ENCODE data around the gene DSG2.

Gene DSG2

GRCh38 chr18:31576670-31577069 is 78.7 kb downstream of the DSG2 start:
- Histone ChIP-seq H3K9me3 (replicated peaks in 1 of 2; ENCODE audit: control insufficient read depth in 2 of 2, insufficient read depth in 1 of 2, low read depth in 1 of 2, low read length in 2 of 2) (no peaks in the 10 kb centered on the region), H3K4ac (ENCODE audit: low read length) (no peak overlapping the region), H3K4me2 (ENCODE audit: insufficient read depth, low read length, poor library complexity, severe bottlenecking) (no peak overlapping the region), H3K23ac (ENCODE audit: low read depth, low read length, poor library complexity) (no peak overlapping the region), H3K36me3 (replicated peaks in 1 of 2; ENCODE audit: control insufficient read depth in 2 of 2, insufficient read depth in 2 of 2, low read length in 2 of 2) (no peaks in the 10 kb centered on the region), H2AK5ac (ENCODE audit: low read depth, low read length) (no peak overlapping the region), H3K18ac (ENCODE audit: low read length) (no peak overlapping the region), H3K9ac (ENCODE audit: low read depth, low read length, poor library complexity) (no peak overlapping the region), H4K91ac (ENCODE audit: low read depth, low read length, poor library complexity) (no peak overlapping the region), H2BK12ac (ENCODE audit: low read length) (no peak overlapping the region), H3K14ac (ENCODE audit: low read length) (no peak overlapping the region), H2BK120ac (ENCODE audit: low read depth, low read length) (no peak overlapping the region), H3K79me1 (ENCODE audit: low read depth, low read length) (no peaks in the 10 kb centered on the region), H2BK5ac (ENCODE audit: low read length) (no peak overlapping the region), H3K4me1 (ENCODE audit: control insufficient read depth in 2 of 2, insufficient read depth in 1 of 2, low read depth in 1 of 2, low read length in 2 of 2) (peaks cover 0 to 7% of the 10 kb centered on the region in 2 donors), H4K8ac (ENCODE audit: low read depth, low read length) (no peak overlapping the region), H3K4me3 (ENCODE audit: low read length in 2 of 2) (no peak overlapping the region), H2AFZ (ENCODE audit: low read length) (no peak overlapping the region), H3K27ac (replicated peaks; ENCODE audit: low read length) (no peak overlapping the region), H2BK15ac (ENCODE audit: low read length) (no peak overlapping the region), H3K27me3 (ENCODE audit: control insufficient read depth in 3 of 3, insufficient read depth in 3 of 3, low read depth in 1 of 3, low read length in 3 of 3) (peaks cover 0 to 2% (median 0%) of the 10 kb centered on the region in 3 experiments)
- DNase-seq (ENCODE audit: low spot score): no peak
- no CpG with 5 or more reads among the region's 4 CpGs for WGBS, 2 donors (ENCODE audit: extremely low coverage in 2 of 2, insufficient read length in 2 of 2, insufficient replicate concordance in 1 of 2)

- no peak overlapping the region for H4K91ac ChIP-seq (ENCODE audit: low read depth, low read length, poor library complexity)
- H3K9ac ChIP-seq (ENCODE audit: low read depth, low read length, poor library complexity): no peak overlapping the region
- no peak overlapping the region for H2AK5ac ChIP-seq (ENCODE audit: low read depth, low read length)
- H2BK12ac ChIP-seq (ENCODE audit: low read length): no peak overlapping the region
- H2AFZ ChIP-seq (ENCODE audit: low read length): no peak overlapping the region
- no peaks in the 10 kb centered on the region for H3K36me3 ChIP-seq (replicated peaks in 1 of 2; ENCODE audit: control insufficient read depth in 2 of 2, insufficient read depth in 2 of 2, low read length in 2 of 2)
- H3K4me1 ChIP-seq (ENCODE audit: control insufficient read depth in 2 of 2, insufficient read depth in 1 of 2, low read depth in 1 of 2, low read length in 2 of 2): peaks cover 0 to 4% of the 10 kb centered on the region in 2 donors
- H3K18ac ChIP-seq (ENCODE audit: low read length): no peak overlapping the region
- no peak overlapping the region for H2BK120ac ChIP-seq (ENCODE audit: low read depth, low read length)
- H2BK15ac ChIP-seq (ENCODE audit: low read length): no peak overlapping the region
- no peak overlapping the region for H3K14ac ChIP-seq (ENCODE audit: low read length)
- no peaks in the 10 kb centered on the region for H3K9me3 ChIP-seq (replicated peaks in 1 of 2; ENCODE audit: control insufficient read depth in 2 of 2, insufficient read depth in 1 of 2, low read depth in 1 of 2, low read length in 2 of 2)
- no peak for DNase-seq (ENCODE audit: low spot score)
- no peak overlapping the region for H3K4me2 ChIP-seq (ENCODE audit: insufficient read depth, low read length, poor library complexity, severe bottlenecking)
- peaks cover 0 to 2% (median 0%) of the 10 kb centered on the region in 3 experiments for H3K27me3 ChIP-seq (ENCODE audit: control insufficient read depth in 3 of 3, insufficient read depth in 3 of 3, low read depth in 1 of 3, low read length in 3 of 3)
- no CpG with 5 or more reads among the region's 1 CpG for WGBS, 2 donors (ENCODE audit: extremely low coverage in 2 of 2, insufficient read length in 2 of 2, insufficient replicate concordance in 1 of 2)
- no peak overlapping the region for H3K23ac ChIP-seq (ENCODE audit: low read depth, low read length, poor library complexity)
- H3K4me3 ChIP-seq (ENCODE audit: low read length in 2 of 2): no peak overlapping the region
- no peak overlapping the region for H3K4ac ChIP-seq (ENCODE audit: low read length)
- H3K79me1 ChIP-seq (ENCODE audit: low read depth, low read length): no peaks in the 10 kb centered on the region
- H4K8ac ChIP-seq (ENCODE audit: low read depth, low read length): no peak overlapping the region
- no peak overlapping the region for H2BK5ac ChIP-seq (ENCODE audit: low read length)
- no peak overlapping the region for H3K27ac ChIP-seq (replicated peaks; ENCODE audit: low read length)
Observed at GRCh38 chr18:31577195-31577594, 79.2 kb downstream of the DSG2 start.

GRCh38 chr18:31578126-31578525 is 80.1 kb downstream of the DSG2 start:
- Histone ChIP-seq H3K9ac (ENCODE audit: low read depth, low read length, poor library complexity) (no peak overlapping the region), H3K18ac (ENCODE audit: low read length) (no peak overlapping the region), H2BK12ac (ENCODE audit: low read length) (no peak overlapping the region), H3K27ac (replicated peaks; ENCODE audit: low read length) (no peak overlapping the region), H2BK120ac (ENCODE audit: low read depth, low read length) (no peak overlapping the region), H3K79me1 (ENCODE audit: low read depth, low read length) (no peaks in the 10 kb centered on the region), H4K8ac (ENCODE audit: low read depth, low read length) (no peak overlapping the region), H4K91ac (ENCODE audit: low read depth, low read length, poor library complexity) (no peak overlapping the region), H3K36me3 (replicated peaks in 1 of 2; ENCODE audit: control insufficient read depth in 2 of 2, insufficient read depth in 2 of 2, low read length in 2 of 2) (no peaks in the 10 kb centered on the region), H2BK15ac (ENCODE audit: low read length) (no peak overlapping the region), H3K4me3 (ENCODE audit: low read length in 2 of 2) (no peak overlapping the region), H2AFZ (ENCODE audit: low read length) (no peak overlapping the region), H2AK5ac (ENCODE audit: low read depth, low read length) (no peak overlapping the region), H2BK5ac (ENCODE audit: low read length) (no peak overlapping the region), H3K23ac (ENCODE audit: low read depth, low read length, poor library complexity) (no peak overlapping the region), H3K4ac (ENCODE audit: low read length) (no peak overlapping the region), H3K4me2 (ENCODE audit: insufficient read depth, low read length, poor library complexity, severe bottlenecking) (no peak overlapping the region), H3K4me1 (ENCODE audit: control insufficient read depth in 2 of 2, insufficient read depth in 1 of 2, low read depth in 1 of 2, low read length in 2 of 2) (peaks cover 0 to 4% of the 10 kb centered on the region in 2 donors), H3K14ac (ENCODE audit: low read length) (no peak overlapping the region), H3K27me3 (ENCODE audit: control insufficient read depth in 3 of 3, insufficient read depth in 3 of 3, low read depth in 1 of 3, low read length in 3 of 3) (peaks cover 0 to 1% (median 0%) of the 10 kb centered on the region in 3 experiments), H3K9me3 (replicated peaks in 1 of 2; ENCODE audit: control insufficient read depth in 2 of 2, insufficient read depth in 1 of 2, low read depth in 1 of 2, low read length in 2 of 2) (no peaks in the 10 kb centered on the region)
- no peak for DNase-seq (ENCODE audit: low spot score)
- WGBS, 2 donors (ENCODE audit: extremely low coverage in 2 of 2, insufficient read length in 2 of 2, insufficient replicate concordance in 1 of 2): no CpG with 5 or more reads among the region's 4 CpGs

- H3K14ac ChIP-seq (ENCODE audit: low read length): no peak overlapping the region
- no peak overlapping the region for H3K27ac ChIP-seq (replicated peaks; ENCODE audit: low read length)
- H3K4me1 ChIP-seq (ENCODE audit: control insufficient read depth in 2 of 2, insufficient read depth in 1 of 2, low read depth in 1 of 2, low read length in 2 of 2): peaks cover 0 to 4% of the 10 kb centered on the region in 2 donors
- H3K36me3 ChIP-seq (replicated peaks in 1 of 2; ENCODE audit: control insufficient read depth in 2 of 2, insufficient read depth in 2 of 2, low read length in 2 of 2): no peaks in the 10 kb centered on the region
- H3K79me1 ChIP-seq (ENCODE audit: low read depth, low read length): no peaks in the 10 kb centered on the region
- H3K23ac ChIP-seq (ENCODE audit: low read depth, low read length, poor library complexity): no peak overlapping the region
- WGBS, 2 donors (ENCODE audit: extremely low coverage in 2 of 2, insufficient read length in 2 of 2, insufficient replicate concordance in 1 of 2): no CpG with 5 or more reads among the region's 2 CpGs
- no peaks in the 10 kb centered on the region for H3K9me3 ChIP-seq (replicated peaks in 1 of 2; ENCODE audit: control insufficient read depth in 2 of 2, insufficient read depth in 1 of 2, low read depth in 1 of 2, low read length in 2 of 2)
- no peak overlapping the region for H2BK15ac ChIP-seq (ENCODE audit: low read length)
- no peaks in the 10 kb centered on the region for H3K27me3 ChIP-seq (ENCODE audit: control insufficient read depth in 3 of 3, insufficient read depth in 3 of 3, low read depth in 1 of 3, low read length in 3 of 3)
- no peak overlapping the region for H3K4me3 ChIP-seq (ENCODE audit: low read length in 2 of 2)
- no peak overlapping the region for H2AFZ ChIP-seq (ENCODE audit: low read length)
- H3K18ac ChIP-seq (ENCODE audit: low read length): no peak overlapping the region
- DNase-seq (ENCODE audit: low spot score): no peak
- H4K91ac ChIP-seq (ENCODE audit: low read depth, low read length, poor library complexity): no peak overlapping the region
- H2BK12ac ChIP-seq (ENCODE audit: low read length): no peak overlapping the region
- no peak overlapping the region for H2BK120ac ChIP-seq (ENCODE audit: low read depth, low read length)
- H3K4ac ChIP-seq (ENCODE audit: low read length): no peak overlapping the region
- no peak overlapping the region for H3K9ac ChIP-seq (ENCODE audit: low read depth, low read length, poor library complexity)
- no peak overlapping the region for H4K8ac ChIP-seq (ENCODE audit: low read depth, low read length)
- no peak overlapping the region for H3K4me2 ChIP-seq (ENCODE audit: insufficient read depth, low read length, poor library complexity, severe bottlenecking)
- no peak overlapping the region for H2AK5ac ChIP-seq (ENCODE audit: low read depth, low read length)
- no peak overlapping the region for H2BK5ac ChIP-seq (ENCODE audit: low read length)
Observed at GRCh38 chr18:31579375-31579774, 81.4 kb downstream of the DSG2 start.

Measured in neuronal stem cell (in vitro differentiated cells).